GM12873 (cell line): ENCODE data around the gene OR10S1.

Experiments
- TF ChIP-seq, protein P1 (sequence below): IDR thresholded peaks from 2 replicates; pipeline ENCODE4 v1.5.1; 2012; ENCODE audit warnings: low read depth, mild to moderate bottlenecking, moderate library complexity, low read length, control low read depth; ENCODE audit not compliant: insufficient read depth; ENCODE audit errors: missing control alignments

The OR10S1 gene

DNA sequence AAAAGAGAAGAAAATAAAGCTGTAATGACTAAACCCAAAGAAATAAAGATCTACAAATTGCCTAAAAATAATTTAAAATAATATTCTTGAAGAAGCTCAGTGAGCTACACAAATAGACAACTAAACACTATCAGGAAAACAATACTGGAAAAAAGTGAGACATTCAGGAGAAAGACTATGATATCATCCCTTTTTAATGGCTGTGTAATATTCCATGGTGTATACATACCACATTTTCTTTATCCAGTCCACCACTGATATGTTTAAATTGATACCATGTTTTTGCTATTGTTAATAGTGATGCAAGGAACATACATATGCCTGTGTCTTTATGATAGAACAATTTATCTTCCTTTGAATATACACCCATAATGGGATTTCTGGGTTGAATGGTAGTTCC lies 20.8 kb downstream of the OR10S1 start:
- TF ChIP-seq, protein P1, sequence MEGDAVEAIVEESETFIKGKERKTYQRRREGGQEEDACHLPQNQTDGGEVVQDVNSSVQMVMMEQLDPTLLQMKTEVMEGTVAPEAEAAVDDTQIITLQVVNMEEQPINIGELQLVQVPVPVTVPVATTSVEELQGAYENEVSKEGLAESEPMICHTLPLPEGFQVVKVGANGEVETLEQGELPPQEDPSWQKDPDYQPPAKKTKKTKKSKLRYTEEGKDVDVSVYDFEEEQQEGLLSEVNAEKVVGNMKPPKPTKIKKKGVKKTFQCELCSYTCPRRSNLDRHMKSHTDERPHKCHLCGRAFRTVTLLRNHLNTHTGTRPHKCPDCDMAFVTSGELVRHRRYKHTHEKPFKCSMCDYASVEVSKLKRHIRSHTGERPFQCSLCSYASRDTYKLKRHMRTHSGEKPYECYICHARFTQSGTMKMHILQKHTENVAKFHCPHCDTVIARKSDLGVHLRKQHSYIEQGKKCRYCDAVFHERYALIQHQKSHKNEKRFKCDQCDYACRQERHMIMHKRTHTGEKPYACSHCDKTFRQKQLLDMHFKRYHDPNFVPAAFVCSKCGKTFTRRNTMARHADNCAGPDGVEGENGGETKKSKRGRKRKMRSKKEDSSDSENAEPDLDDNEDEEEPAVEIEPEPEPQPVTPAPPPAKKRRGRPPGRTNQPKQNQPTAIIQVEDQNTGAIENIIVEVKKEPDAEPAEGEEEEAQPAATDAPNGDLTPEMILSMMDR: no peak

DNA sequence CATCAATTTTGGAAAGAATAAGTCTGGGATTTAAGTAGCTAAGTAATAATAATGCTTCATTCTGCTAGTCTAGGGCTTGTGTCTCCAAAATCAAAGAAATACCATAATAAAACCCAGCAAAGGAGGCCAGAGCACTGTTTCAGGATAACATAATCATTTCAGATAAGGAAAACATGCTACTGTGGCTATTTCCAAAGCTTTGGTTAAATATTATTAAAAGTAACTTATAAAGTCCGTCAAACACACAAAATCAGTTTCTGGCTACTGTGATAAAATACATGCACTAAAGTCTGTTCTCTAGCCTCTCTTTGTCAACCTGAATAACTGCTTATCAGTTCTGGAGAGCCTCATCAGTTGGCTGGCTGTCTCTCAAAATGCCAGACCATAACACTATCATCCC lies 32.4 kb downstream of the OR10S1 start:
- TF ChIP-seq, protein P1: no peak

DNA sequence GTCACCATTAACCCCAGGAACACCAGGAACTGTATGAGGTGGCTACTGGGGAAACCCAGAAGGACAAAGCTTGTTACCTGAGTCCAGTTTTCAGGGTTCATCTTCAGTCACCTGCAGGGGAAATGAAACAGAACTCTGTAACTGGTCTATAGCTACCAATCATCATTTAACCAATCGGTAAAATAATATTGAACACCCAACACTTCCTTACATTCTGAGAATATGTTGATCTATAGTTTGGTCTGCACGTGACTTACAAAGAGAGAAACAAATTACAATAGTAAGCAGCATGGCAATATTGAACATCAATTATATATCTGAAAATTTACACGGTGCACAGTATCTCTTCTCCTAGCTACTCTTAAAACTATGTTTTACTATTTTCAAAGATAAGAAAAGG lies 33.8 kb downstream of the OR10S1 start, which contains the start of gene OR6T1:
OR6T1 (minus strand) TSS at position 101 of the 400 bp plus-strand sequence; CDS start at position 101, 0 bp downstream.
- TF ChIP-seq, protein P1: no peak

DNA sequence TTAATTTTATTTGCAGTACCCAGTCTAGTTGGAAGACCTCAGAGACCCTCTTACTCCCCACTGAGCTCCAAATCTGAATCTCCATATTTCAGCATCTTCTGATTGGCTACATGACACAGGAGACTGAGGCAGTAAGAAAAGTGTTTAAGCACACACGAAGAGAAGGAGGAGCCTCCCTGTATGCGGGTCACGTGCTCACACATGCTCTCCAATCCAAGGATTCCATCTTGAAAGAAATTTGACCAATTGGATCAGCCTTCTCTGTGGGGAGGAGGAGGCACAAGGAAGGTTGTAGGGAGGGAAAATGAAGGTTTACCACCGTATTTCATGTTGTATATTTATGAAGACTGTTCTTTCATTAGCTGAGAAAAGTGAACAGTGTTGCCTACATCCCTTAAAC lies 35.2 kb downstream of the OR10S1 start:
- TF ChIP-seq, protein P1: no peak

DNA sequence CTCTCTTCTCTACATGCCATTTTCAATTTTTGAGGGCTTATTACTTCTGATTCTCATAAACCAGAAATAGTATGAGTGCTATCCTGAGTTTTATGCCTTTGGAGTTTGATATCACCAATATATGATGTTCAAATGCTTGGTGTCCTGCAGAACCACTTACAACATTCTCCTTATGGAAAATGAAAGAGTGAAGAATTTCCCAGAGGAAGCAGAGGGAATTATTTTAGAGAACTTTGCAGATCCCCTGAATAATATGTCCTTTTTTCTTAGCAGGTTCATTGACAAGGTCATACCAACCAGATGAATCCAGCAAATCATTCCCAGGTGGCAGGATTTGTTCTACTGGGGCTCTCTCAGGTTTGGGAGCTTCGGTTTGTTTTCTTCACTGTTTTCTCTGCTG lies 38.3 kb downstream of the OR10S1 start, which contains the start of gene OR4D5:
OR4D5 (plus strand) TSS at position 301 of the 400 bp plus-strand sequence; CDS start at position 301, 0 bp downstream.
- TF ChIP-seq, protein P1: no peak
